GM19043 (cell line): Measurements from ENCODE around the gene SOCS3.
A peak's percentile ranks its signal among the peaks of the same experiment; 100 is the strongest.

Experiments
- ATAC-seq: cut with Tn5 transposase; IDR thresholded peaks from one replicate; pipeline ENCODE4 v1.9.1; 2021; ENCODE audit warnings: low read depth; ENCODE audit not compliant: unreplicated experiment

Gene SOCS3

GRCh38 chr17:78369791-78370381 lies 10.0 kb upstream of the SOCS3 start:
- ATAC-seq: no peak

GRCh38 chr17:78368854-78369495 lies 9.1 kb upstream of the SOCS3 start:
- no peak for ATAC-seq

GRCh38 chr17:78368348-78368747 lies 8.5 kb upstream of the SOCS3 start:
- no peak for ATAC-seq

- no peak for ATAC-seq
Measured at GRCh38 chr17:78367193-78367592, 7.3 kb upstream of the SOCS3 start.

- ATAC-seq: no peak
Measured at GRCh38 chr17:78366109-78366848, 6.4 kb upstream of the SOCS3 start.

GRCh38 chr17:78365561-78366108 lies 5.8 kb upstream of the SOCS3 start:
- no peak for ATAC-seq

GRCh38 chr17:78364436-78365281 lies 4.8 kb upstream of the SOCS3 start:
- ATAC-seq: no peak

- ATAC-seq: no peak
Measured at GRCh38 chr17:78362671-78363070, 2.8 kb upstream of the SOCS3 start.

GRCh38 chr17:78362232-78362631 lies 2.4 kb upstream of the SOCS3 start:
- ATAC-seq: no peak

GRCh38 chr17:78361225-78361701 lies 1.4 kb upstream of the SOCS3 start:
- ATAC-seq: no peak

- ATAC-seq: no peak
Measured at GRCh38 chr17:78360371-78361224, 721 bp upstream of the SOCS3 start.

GRCh38 chr17:78359321-78359996 lies 418 bp downstream of the SOCS3 start:
- ATAC-seq: no peak

- no peak for ATAC-seq
Measured at GRCh38 chr17:78358538-78359320, 1.1 kb downstream of the SOCS3 start.

GRCh38 chr17:78357672-78358537 lies 2.0 kb downstream of the SOCS3 start:
- no peak for ATAC-seq

- no peak for ATAC-seq
Measured at GRCh38 chr17:78357177-78357586, 2.7 kb downstream of the SOCS3 start.

GRCh38 chr17:78356101-78356713 lies 3.7 kb downstream of the SOCS3 start:
- ATAC-seq: peak; percentile 50

- ATAC-seq: no peak
Measured at GRCh38 chr17:78355701-78356100, 4.2 kb downstream of the SOCS3 start.
